GM18502 (cell line): ENCODE data around the gene TTC8.
"Not testable (repeated sequence)": the region's sequence is repeated elsewhere in the genome, so short reads cannot be mapped to it uniquely, and the experiment has no call there.

Experiments used
- ATAC-seq: cut with Tn5 transposase; IDR thresholded peaks from one replicate; pipeline ENCODE4 v1.9.1; 2021; ENCODE audit warnings: mild to moderate bottlenecking; ENCODE audit not compliant: unreplicated experiment, poor library complexity

The TTC8 gene

GRCh38 chr14:88859118-88859517 lies 34.7 kb downstream of the TTC8 start:
- not testable (repeated sequence) for ATAC-seq

DNA sequence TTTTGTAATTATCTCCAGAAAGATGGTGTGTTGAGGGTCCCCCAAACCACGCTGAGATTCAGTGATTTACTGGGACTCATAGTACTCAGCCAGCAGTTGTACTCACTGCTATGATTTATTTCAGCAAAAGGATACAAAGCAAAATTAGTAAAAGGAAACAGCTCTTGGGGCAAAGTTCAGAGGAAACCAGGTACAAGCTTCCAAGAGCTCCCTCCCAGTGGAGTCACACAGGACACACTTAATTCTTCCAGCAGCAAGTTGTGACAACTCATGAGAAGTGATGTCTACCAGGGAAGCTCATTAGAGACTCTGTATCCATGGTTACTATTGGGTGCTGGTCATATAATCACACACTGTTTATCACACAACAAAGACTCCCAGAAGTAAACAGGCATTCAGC lies 38.7 kb downstream of the TTC8 start:
- ATAC-seq, result no peak

DNA sequence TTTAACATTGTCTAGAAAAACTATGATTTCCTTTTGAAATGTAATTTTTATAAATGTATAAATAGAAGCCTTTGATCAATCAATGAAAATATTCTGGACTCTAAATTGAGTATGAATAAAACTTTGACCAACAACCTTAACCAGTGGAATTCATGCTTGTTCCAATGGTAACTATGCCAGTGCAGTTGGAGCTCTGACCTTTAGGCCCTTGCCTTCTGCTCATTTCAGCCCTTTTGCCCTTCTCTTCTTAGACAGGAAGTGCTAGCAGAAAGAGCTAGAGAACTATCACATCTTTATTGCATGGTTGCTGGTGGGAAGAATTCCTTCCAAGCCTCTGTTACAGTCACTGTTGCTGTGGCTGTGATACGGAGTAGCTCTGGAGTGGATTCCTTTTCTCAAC lies 39.7 kb downstream of the TTC8 start:
- no peak for ATAC-seq

GRCh38 chr14:88866305-88866704 lies 41.9 kb downstream of the TTC8 start:
- no peak for ATAC-seq

DNA sequence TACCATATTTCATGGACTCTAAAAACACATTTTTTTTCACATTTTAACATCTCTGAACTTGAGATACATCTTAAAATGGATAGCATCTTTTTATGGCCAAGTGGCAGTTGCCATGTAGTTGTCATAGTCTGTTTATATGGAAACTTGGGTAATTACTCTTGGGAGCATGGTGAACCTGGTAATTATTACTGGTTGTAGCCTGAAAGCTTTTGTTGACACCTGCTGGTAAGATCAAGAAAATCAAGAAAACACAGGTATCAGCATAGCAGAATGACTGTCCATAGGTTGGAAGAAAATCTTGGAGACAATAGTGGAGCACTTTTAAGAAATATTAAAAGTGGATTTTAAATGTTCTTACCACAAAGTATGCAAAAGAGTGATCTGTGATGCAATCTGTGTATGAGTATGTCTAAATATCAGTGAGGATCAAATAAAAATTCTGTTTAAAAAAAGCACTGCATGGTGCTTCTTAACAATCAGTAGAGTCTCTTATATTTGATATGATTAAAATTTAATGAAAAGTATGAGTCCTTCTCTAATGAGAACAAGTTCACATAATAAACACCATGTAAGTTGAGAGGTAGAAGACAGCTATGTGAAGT lies 44.2 kb downstream of the TTC8 start:
- ATAC-seq, result no peak

DNA sequence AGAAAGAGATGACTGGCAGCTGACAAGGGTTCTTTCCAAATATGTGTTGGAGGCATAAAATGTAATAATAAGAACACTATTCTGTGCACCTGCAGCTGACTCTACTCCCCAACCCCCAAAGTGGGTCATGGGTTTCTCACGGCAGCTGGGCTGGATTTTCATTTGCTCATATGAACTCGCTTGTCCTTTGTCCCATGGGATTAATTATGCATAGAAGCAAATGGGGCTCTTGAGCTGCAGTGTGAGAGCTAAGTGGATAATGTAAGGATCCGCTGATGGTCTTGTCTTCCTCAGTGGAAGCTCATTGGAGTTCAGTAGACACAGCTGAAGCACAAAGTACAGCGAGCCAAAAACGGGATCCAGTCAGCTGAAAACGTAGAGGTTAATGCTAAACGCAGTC lies 46.3 kb downstream of the TTC8 start:
- ATAC-seq, result no peak

DNA sequence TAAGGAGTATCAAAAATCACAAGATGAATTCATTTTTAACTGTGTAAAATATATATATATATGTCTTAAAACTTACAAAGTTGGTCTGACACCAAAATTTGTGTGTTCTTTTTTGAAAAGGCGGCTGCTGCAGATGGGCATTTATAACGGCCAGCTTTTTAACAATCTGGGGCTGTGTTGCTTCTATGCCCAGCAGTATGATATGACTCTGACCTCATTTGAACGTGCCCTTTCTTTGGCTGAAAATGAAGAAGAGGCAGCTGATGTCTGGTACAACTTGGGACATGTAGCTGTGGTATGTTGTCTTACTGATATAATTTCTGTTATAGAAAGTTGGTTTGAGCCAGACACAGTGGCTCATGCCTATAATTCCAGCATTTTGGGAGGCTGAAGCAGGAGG lies 47.0 kb downstream of the TTC8 start:
- no peak for ATAC-seq

DNA sequence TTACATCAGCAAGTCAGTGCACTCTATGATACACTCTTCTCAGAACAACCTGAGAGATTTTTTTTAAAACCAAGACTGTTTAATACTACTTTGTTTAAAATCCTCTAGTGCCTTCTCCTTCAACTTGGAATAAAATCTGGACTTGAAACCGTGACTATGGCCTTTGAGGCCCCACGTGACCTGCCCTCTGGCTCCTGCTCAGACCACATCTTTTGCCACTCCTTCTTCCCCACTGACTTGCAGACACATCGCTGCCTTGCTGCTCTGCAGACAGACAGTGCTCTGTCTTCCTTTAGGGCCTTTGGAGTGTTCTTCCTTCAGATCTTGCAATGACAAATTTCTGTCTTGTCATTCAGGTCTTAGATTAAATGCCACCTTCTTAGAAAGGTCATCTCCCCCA lies 48.5 kb downstream of the TTC8 start:
- ATAC-seq, result no peak

GRCh38 chr14:88877192-88877591 lies 52.7 kb downstream of the TTC8 start:
- no peak for ATAC-seq

- no peak for ATAC-seq
Observed at GRCh38 chr14:88879022-88879421, 54.6 kb downstream of the TTC8 start.

DNA sequence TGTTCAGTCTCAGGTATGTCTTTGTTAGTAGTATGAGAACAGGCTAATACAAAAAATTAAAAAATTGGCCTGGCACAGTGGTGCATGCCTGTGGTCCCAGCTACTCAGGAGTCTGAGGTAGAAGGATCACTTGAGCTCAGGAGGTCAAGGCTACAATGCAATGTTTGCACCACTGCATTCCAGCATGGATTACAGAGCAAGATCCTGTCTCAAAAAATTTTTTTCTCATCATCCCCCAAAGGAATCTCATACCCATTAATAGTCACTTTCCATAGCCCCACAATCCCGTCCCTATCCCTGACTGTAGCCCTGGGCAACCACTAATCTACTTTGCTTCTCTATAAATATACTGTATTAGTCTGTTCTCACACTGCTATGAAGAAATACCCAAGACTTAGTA lies 57.8 kb downstream of the TTC8 start:
- ATAC-seq, result no peak

- no peak for ATAC-seq
Observed at GRCh38 chr14:88895116-88895515, 70.7 kb downstream of the TTC8 start.

DNA sequence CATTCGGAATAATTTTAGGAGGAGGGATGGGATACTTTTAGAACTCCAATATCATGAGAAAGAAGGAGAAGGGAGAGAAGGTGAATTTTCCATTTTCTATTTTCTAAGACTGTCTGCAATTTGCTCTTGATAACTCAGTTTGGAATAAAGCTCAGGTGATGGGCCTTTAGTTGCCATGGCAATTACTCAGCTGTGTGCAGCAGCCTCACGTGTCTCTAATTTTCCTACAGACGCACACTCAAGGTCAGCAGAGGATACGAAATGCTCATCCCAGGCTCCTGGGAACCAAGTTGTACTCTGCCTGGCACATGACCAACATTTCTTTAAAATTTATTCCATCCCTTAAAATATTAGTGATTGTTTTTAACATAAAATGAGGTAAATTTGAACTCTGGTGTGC lies 76.7 kb downstream of the TTC8 start:
- no peak for ATAC-seq

- no peak for ATAC-seq
Observed at GRCh38 chr14:88901991-88902390, 77.5 kb downstream of the TTC8 start.

DNA sequence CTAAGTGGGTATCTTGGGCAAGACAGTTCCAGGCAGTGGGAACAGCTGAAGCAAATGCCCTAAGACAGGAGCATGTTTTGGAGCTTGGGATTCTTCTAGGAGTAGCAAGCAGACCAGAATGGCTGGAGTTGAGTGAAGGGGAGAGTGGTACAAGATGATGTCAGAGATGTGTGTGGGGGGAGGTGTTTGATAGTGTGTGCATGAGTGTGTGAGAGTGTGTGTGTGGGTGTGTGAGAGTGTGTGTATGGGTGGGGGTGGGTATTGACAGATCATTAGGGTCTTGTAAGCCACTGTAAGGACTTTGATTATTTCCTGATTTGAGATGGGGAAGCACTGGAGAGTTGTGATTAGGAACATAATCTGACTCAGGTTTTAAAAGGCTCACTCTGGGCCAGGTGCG lies 78.4 kb downstream of the TTC8 start:
- ATAC-seq, result no peak

DNA sequence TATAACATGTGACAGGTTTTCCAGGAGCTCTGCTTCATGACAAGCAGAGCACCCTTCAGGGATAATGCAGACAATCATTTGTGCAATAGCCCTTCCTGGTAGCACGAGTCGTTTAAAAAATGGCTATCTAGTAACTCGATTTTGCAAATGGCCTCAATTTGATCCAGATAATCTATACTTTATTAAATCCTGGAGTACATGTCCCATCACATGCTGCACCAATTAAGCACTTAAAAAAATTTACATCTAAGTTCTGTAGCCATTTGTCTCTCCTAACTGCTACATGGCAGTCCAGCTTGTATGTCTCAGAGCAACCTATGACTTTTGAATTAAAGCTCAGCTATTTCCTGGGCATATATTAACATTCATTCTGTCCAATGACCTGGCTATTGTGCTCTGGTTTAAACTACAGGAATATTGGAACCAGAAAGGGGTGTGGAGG lies 79.8 kb downstream of the TTC8 start:
- ATAC-seq, result no peak

- ATAC-seq, result no peak
Observed at GRCh38 chr14:88904864-88905263, 80.4 kb downstream of the TTC8 start.

DNA sequence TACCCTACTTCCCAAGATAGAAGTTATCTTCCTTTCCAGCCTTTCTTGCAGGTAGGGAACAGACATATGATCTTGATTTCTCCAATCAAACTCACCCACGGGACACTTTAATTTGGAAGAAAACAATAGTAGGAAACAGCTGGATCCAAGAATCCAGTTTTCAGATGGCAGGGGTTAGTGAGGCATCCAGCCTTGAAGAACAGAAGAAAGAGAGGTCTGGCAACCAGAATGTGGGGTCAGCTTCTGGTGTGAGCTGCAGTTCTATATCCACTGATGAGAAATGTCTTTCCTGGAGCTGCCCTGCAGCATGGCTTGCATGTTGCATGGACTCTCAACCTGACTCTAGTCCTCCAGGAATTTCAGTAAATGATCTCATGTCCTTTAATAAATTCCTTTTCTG lies 83.8 kb downstream of the TTC8 start:
- ATAC-seq, result no peak

GRCh38 chr14:88910386-88910785 lies 85.9 kb downstream of the TTC8 start:
- no peak for ATAC-seq

DNA sequence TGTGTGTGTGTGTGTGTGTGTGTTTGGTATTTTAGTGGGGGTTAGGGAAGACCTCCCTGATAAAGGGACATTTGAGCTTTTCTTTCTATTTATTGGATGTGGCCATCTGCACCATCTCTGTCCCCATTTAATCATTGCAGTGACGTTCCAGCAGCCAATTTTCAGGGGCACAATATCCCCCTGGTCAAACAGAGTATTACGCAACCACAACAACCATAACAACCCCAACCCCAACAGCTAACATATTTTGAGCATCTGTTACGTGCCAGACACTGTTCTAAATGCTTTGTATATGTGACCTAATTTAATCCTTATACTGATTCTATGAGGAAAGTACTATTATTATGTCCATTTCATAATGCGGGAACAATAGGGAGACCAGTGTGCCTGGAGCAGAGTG lies 87.4 kb downstream of the TTC8 start:
- no peak for ATAC-seq

DNA sequence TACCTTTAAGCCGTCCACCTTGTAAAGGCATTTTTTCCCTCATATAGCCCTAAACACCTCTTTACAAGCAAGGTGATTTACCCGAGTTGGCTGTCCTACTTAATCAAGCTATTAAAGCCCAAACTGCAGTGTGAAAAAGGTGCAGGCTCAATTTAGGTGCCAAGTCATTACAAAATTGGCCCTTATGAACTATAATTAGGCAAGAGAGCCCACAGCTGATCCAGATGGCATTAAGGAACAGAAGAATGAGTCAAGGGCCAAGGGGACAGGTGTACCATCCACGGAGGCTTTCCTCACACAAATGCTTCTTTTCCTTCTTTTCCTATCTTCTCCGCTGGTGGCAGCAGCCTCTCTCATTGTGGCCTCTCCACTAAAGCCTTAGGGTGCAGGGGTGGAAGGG lies 90.5 kb downstream of the TTC8 start:
- ATAC-seq, result no peak

DNA sequence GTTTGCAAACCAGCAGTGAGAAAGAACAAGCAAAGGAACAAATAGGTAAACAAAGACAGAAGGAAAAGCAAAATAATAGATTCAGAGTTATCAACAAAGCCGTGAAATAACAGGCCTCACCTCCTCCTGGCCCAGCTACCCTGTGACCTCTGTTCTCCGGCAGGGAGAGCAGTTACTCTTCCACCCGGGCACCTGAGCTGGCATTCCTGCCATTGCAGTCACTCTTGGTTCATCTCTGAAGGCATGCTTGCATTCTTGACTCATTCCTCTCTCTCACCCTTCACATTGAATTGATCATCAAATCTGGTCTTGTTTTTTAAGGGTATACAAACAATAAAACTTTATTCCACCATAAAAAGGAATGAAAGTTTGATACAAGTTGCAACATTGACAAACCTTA lies 95.1 kb downstream of the TTC8 start:
- no peak for ATAC-seq
